B cell (primary cell): ENCODE results near the gene BCL11A. TPM values are rescaled to one million over a fixed set of nuclear protein-coding genes. Genes with fewer than 3 reads are reported as not detected.

Source experiments
- ATAC-seq: fragments of 200-7000 bp; cut with Tn5 transposase; one replicate; pipeline ENCODE4 v1.10.0; 2021; ENCODE audit warnings: low read depth, mild to moderate bottlenecking, moderate number of reproducible peaks, moderate library complexity
- CTCF ChIA-PET: fragments of 350-600 bp; sonication (Branson Sonifier 250); formaldehyde crosslinking; loops from one replicate; lab custom pipeline; 2021; ENCODE audit warnings: antibody characterized with exemption, inconsistent platforms; lab: Charles Lee
- POLR2A ChIA-PET: fragments of 350-600 bp; sonication (Branson Sonifier 250); formaldehyde crosslinking; loops from one replicate; lab custom pipeline; 2021; ENCODE audit warnings: antibody characterized with exemption; lab: Charles Lee
- DNase-seq: peaks from one replicate; pipeline ENCODE4 v3.0.0; 2013
- H2AFZ ChIP-seq: 2 replicates; pipeline ENCODE4 v1.6.1; 2012; ENCODE audit warnings: mild to moderate bottlenecking, low read depth, low read length; ENCODE audit not compliant: insufficient read depth, poor library complexity, severe bottlenecking
- H3K27ac ChIP-seq, 2 donors: 1 replicate in 1 of 2; 2 replicates in 1 of 2; pipeline ENCODE4 v1.5.1; 2012 to 2013; ENCODE audit warnings: low read length in 2 of 2, mild to moderate bottlenecking in 2 of 2, moderate library complexity in 1 of 2
- H3K27me3 ChIP-seq, 4 experiments: fragments of 200-600 bp in 1 of 4; sonication (generic) in 1 of 4; replicated peaks in 1 of 4; 1 replicate in 2 of 4; 2 replicates in 2 of 4; pipeline versions ENCODE4 v1.6.1 to v1.7.0; 2013 to 2016; ENCODE audit warnings: low read length in 3 of 4, mild to moderate bottlenecking in 2 of 4, mixed read lengths in 1 of 4, moderate library complexity in 1 of 4; ENCODE audit not compliant: insufficient read depth in 4 of 4, control insufficient read depth in 3 of 4; ENCODE audit errors: control extremely low read depth in 1 of 4
- H3K36me3 ChIP-seq, 2 experiments: replicated peaks in 1 of 2; 1 replicate in 1 of 2; 2 replicates in 1 of 2; pipeline versions ENCODE4 v1.6.1 to v1.7.1; 2013; ENCODE audit warnings: low read length in 1 of 2; ENCODE audit not compliant: insufficient read depth in 2 of 2, control insufficient read depth in 1 of 2; ENCODE audit errors: control extremely low read depth in 1 of 2, extremely low read depth in 1 of 2
- H3K4me1 ChIP-seq, 2 donors: fragments of 200-600 bp in 1 of 2; sonication (generic) in 1 of 2; 1 replicate in 1 of 2; 2 replicates in 1 of 2; pipeline versions ENCODE4 v1.5.1 to v1.6.1; 2013 to 2017; ENCODE audit warnings: low read length in 2 of 2; ENCODE audit not compliant: control insufficient read depth in 2 of 2, insufficient read depth in 2 of 2
- H3K4me2 ChIP-seq: replicated peaks from 2 replicates; pipeline ENCODE3; 2012; ENCODE audit warnings: mild to moderate bottlenecking, low read depth, low read length; ENCODE audit not compliant: poor library complexity, severe bottlenecking
- H3K4me3 ChIP-seq, 5 experiments: fragments of 200-600 bp in 1 of 5; sonication (generic) in 1 of 5; 1 replicate in 3 of 5; 2 replicates in 2 of 5; pipeline versions ENCODE4 v1.5.1 to v1.7.0; 2011 to 2016; ENCODE audit warnings: low read length in 4 of 5, mild to moderate bottlenecking in 4 of 5, low read depth in 2 of 5, control low read depth in 1 of 5, moderate library complexity in 1 of 5; ENCODE audit not compliant: insufficient read depth in 1 of 5; ENCODE audit errors: control extremely low read depth in 1 of 5, extremely low read depth in 1 of 5
- H3K79me2 ChIP-seq: fragments of 200-600 bp; sonication (generic); one replicate; pipeline ENCODE4 v1.6.0; 2016; ENCODE audit warnings: low read length; ENCODE audit not compliant: control insufficient read depth, insufficient read depth
- H3K9ac ChIP-seq: fragments of 200-600 bp; sonication (generic); 2 replicates; pipeline ENCODE4 v1.6.1; 2017; ENCODE audit warnings: mild to moderate bottlenecking, low read length, moderate library complexity
- H3K9me3 ChIP-seq, 3 donors: one replicate each; pipeline versions ENCODE4 v1.6.1 to v1.7.1; 2013; ENCODE audit warnings: low read length in 2 of 3; ENCODE audit not compliant: control insufficient read depth in 2 of 3, insufficient read depth in 1 of 3; ENCODE audit errors: control extremely low read depth in 1 of 3
- H4K20me1 ChIP-seq: 2 replicates; pipeline ENCODE4 v1.6.0; 2012; ENCODE audit warnings: mild to moderate bottlenecking, low read length; ENCODE audit not compliant: insufficient read depth, control insufficient read depth, poor library complexity, severe bottlenecking
- H3K27ac Mint-ChIP-seq: one replicate; pipeline ENCODE4 v1.8.0; 2021; ENCODE audit warnings: mixed read lengths
- H3K27me3 Mint-ChIP-seq: one replicate; pipeline ENCODE4 v1.8.0; 2021; ENCODE audit warnings: mixed read lengths
- H3K4me1 Mint-ChIP-seq: one replicate; pipeline ENCODE4 v1.8.0; 2021; ENCODE audit warnings: mixed read lengths
- H3K4me3 Mint-ChIP-seq: one replicate; pipeline ENCODE4 v1.8.0; 2021; ENCODE audit warnings: mixed read lengths
- H3K9me3 Mint-ChIP-seq: one replicate; pipeline ENCODE4 v1.8.0; 2022; ENCODE audit warnings: mixed read lengths; ENCODE audit not compliant: insufficient read depth
- CTCF ChIP-seq: fragments of 200-600 bp; IDR thresholded peaks from one replicate; pipeline ENCODE4 v1.8.0; 2022; ENCODE audit warnings: antibody characterized with exemption, mild to moderate bottlenecking
- EZH2 ChIP-seq: IDR thresholded peaks from 2 replicates; pipeline ENCODE4 v1.6.1; 2012; ENCODE audit warnings: borderline replicate concordance, low read depth, mild to moderate bottlenecking, moderate library complexity, low read length; ENCODE audit not compliant: insufficient read depth, poor library complexity, severe bottlenecking
- WGBS: methylation state at CpG from one replicate; pipeline ENCODE4 v1.1.5; 2013; ENCODE audit warnings: missing lambda C conversion rate; ENCODE audit not compliant: insufficient coverage; 5-methylcytosine and 5-hydroxymethylcytosine counted together
- intact Hi-C: fragments of 100-400 bp; cut with micrococcal nuclease; formaldehyde crosslinking; loops from one replicate; pipeline ENCODE4 v1.10.0; 2022
- polyA plus RNA-seq: library from polyadenylated mRNA; depleted of rRNA; stranded (reverse); fragments of >200 nt; gene quantifications from 2 replicates; pipeline ENCODE4 v1.2.3, GENCODE V29; 2012
- total RNA-seq, 2 donors: library from RNA; stranded (reverse); fragments of 120-200 nt in 1 of 2; gene quantifications; 1 replicate in 1 of 2; 2 replicates in 1 of 2; pipeline versions ENCODE4 v1.2.3 to v1.2.4, GENCODE V29; 2013 to 2022

Gene BCL11A
- total and polyA plus RNA-seq, 2 donors (not counting 1 experiment from before 2014, with no cell fraction given): 81.8 to 383 TPM

GRCh38 chr2:60426880-60427279, 126.6 kb downstream of the BCL11A start:
- Histone ChIP-seq H3K4me2 (no peak overlapping the region), H3K9ac (no peak overlapping the region), H3K79me2 (peaks cover 16% of the 10 kb centered on the region), H3K9me3 (peaks cover 0 to 5% (median 0%) of the 10 kb centered on the region in 3 donors), H3K27me3 (no peaks in the 10 kb centered on the region), H3K36me3 (no peaks in the 10 kb centered on the region), H4K20me1 (no peaks in the 10 kb centered on the region), H3K4me3 (no peak overlapping the region), H2AFZ (no peak overlapping the region), H3K4me1 (peaks cover 0 to 3% of the 10 kb centered on the region in 2 donors), H3K27ac (no peak overlapping the region)
- intact Hi-C loops: no loop called here
- TF ChIP-seq EZH2 (no peak), CTCF (no peak)
- Mint-ChIP-seq H3K9me3 (no peaks in the 10 kb centered on the region), H3K27ac (no peak overlapping the region), H3K27me3 (no peaks in the 10 kb centered on the region), H3K4me1 (peaks cover 4% of the 10 kb centered on the region), H3K4me3 (no peak overlapping the region)
- 100% methylated on average over 2 of the region's 7 CpGs for WGBS
- POLR2A ChIA-PET: no interaction called here
- no peak for ATAC-seq
- CTCF ChIA-PET: no interaction called here
- no peak for DNase-seq

GRCh38 chr2:60426341-60426740, 127.1 kb downstream of the BCL11A start:
- H3K9ac ChIP-seq: no peak overlapping the region
- H3K27me3 ChIP-seq: no peaks in the 10 kb centered on the region
- H2AFZ ChIP-seq: no peak overlapping the region
- CTCF ChIA-PET: interaction anchor here (0.8 kb wide), 1 partner anchor 63 kb away, joined by 4 read pairs; no protein-coding TSS in a partner anchor
- no peak for TF ChIP-seq CTCF
- TF ChIP-seq EZH2: no peak
- no peak for DNase-seq
- H4K20me1 ChIP-seq: no peaks in the 10 kb centered on the region
- no peak overlapping the region for H3K4me2 ChIP-seq
- intact Hi-C loops: no loop called here
- peaks cover 0 to 3% of the 10 kb centered on the region in 2 donors for H3K4me1 ChIP-seq
- no peaks in the 10 kb centered on the region for H3K36me3 ChIP-seq
- H3K27me3 Mint-ChIP-seq: no peaks in the 10 kb centered on the region
- H3K4me1 Mint-ChIP-seq: peaks cover 4% of the 10 kb centered on the region
- H3K9me3 Mint-ChIP-seq: no peaks in the 10 kb centered on the region
- no peak overlapping the region for H3K27ac ChIP-seq
- H3K9me3 ChIP-seq: peaks cover 0 to 5% (median 0%) of the 10 kb centered on the region in 3 donors
- no peak overlapping the region for H3K4me3 Mint-ChIP-seq
- no peak overlapping the region for H3K27ac Mint-ChIP-seq
- POLR2A ChIA-PET: no interaction called here
- peaks cover 16% of the 10 kb centered on the region for H3K79me2 ChIP-seq
- ATAC-seq: no peak
- no peak overlapping the region for H3K4me3 ChIP-seq
